HEK293T (cell line): ENCODE measurements around the gene RAB14.

Source experiments
- ARNT ChIP-seq: fragments of 450-650 bp; IDR thresholded peaks from 2 replicates; pipeline ENCODE4 v1.6.1; 2017; ENCODE audit warnings: mild to moderate bottlenecking
- FOXM1 ChIP-seq: fragments of 450-650 bp; IDR thresholded peaks from 2 replicates; pipeline ENCODE4 v1.6.1; 2017; ENCODE audit warnings: mild to moderate bottlenecking, borderline replicate concordance
- SP1 ChIP-seq: fragments of 450-650 bp; IDR thresholded peaks from 2 replicates; pipeline ENCODE4 v1.6.1; 2017

DNA sequence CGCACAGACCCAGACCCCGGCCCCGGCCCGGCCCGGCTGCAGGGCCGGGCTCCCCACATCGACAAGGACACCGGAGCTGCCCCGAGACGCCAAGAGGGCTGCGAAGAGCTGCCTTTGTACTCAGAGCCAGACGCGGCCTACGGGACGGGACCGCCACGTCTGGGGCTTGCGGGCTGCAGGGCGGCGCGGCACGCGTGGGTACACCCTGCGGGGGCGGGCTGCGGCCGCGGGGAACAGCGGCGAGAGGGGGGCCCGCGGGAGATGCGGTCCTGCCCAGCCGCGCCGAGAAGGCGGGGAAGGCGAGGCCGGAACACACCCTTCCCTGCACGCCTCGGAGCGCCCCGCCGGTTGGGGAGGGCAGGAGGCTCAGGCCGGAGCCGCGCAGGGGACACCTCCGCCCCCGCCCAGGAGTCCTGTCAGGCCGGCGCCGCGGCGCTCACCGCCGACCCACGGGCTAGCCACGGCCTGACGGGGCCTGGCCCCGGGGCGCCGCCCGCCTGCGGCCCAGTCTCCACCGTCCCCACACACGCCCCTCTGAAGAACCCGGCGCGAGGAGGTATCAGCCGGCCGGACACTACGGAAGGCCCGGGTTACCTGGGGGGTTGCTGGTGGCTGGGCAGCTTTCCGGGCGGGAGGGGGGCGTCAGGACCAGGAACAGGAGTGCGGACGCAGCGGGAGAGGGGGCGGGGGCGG lies 478 bp downstream of the RAB14 start:
- TF ChIP-seq SP1 (no peak), ARNT (no peak), FOXM1 (no peak)
